Jurkat, Clone E6-1 (cell line): Measurements from ENCODE around the gene RNF220. TPM values are rescaled to one million over a fixed set of nuclear protein-coding genes. Genes with fewer than 3 reads are reported as not detected.

ENCODE experiments used
- DNase-seq: peaks from one replicate; pipeline ENCODE4 v3.0.0-alpha.2; 2011; ENCODE audit warnings: low read depth, low spot score
- H3K4me3 ChIP-seq: 2 replicates; pipeline ENCODE4 v1.5.1; 2011; ENCODE audit warnings: mild to moderate bottlenecking, low read length, control low read depth, moderate library complexity
- polyA plus RNA-seq: library from polyadenylated mRNA; unstranded; fragments of >200 nt; gene quantifications from one replicate; pipeline ENCODE4 v1.2.1, GENCODE V29; 2012; ENCODE audit warnings: missing spikeins; ENCODE audit not compliant: insufficient read length, insufficient read depth

Gene RNF220
- 112 TPM for polyA plus RNA-seq

- peak; percentile 9 for DNase-seq
- H3K4me3 ChIP-seq, result peak within 1 kb of the TSS; percentile 33
Observed at GRCh38 chr1:44405031-44405797, at the start of gene RNF220. RNF220 (plus strand) TSS chr1:44405255.

DNA sequence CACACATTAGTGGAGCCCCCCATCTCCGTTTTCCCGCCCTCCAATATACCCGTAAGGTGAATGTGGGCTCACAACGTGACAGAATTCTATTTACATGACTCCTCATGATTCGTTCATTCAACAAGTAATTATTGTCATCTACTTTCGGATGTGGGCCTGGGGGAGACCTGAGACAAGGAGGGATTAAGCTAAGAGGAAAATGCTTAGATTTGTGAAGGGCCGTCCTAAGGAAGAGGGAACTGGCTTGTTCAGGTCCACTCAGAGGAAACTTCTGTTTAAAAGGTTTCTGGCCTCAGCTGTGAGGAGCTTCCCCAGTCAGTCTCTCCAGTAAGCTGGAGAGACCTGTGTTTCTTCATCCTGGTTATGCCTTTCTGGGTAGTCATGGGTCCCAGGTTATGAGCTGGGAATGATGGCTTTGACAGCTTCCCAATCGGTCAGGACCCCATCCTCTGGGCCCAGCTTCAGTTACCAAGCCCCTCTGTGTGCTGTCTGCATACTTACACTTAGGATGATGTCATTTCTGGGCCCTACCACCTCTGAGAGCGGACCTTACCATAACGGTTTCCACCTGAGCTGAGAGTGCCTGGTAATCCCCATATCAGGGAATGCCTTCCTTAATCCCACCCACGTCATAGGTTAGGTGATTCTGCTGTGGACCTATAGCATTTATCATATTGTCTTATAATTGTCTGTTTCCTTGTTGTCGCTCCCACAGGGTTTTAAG lies 49.3 kb upstream of the RNF220 start:
- no peak for DNase-seq
- H3K4me3 ChIP-seq, result peak overlapping the region; percentile 77

- DNase-seq, result no peak
- H3K4me3 ChIP-seq, result no peak overlapping the region
Observed at GRCh38 chr1:44357710-44358109, 47.3 kb upstream of the RNF220 start.

DNA sequence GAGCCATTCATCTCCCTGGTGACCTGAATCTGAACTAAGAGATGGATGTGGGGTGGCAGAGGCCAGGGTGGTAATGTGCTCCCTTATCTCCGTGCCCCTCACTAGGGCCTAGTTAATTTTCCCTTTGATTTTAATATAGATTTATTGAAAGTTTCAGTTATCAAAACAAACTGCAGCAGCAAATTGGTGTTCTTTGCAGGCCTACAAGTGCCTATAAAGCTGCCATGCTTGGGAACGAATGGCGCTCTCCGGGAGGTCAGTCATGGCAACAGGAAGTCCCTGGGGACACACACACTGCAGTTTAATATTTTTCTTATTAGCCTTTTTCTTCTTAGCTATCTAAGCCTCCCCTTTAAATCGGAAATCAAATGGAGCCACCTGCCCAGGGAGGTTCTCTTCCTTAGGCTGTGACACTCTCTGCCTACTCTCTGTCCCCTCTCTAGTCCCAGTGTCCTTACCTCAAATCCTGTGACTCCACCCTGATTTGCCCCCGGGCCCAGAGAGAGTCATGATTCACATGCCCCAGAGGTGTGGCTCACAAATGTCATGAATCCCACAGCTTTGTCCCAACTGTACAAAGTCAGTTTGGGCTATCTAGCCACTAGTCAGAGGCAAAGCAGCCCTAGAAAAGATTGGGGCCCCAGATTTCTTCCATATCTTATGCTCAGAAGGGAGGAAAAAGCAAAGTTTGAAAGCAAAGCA lies 45.7 kb upstream of the RNF220 start:
- H3K4me3 ChIP-seq, result no peak overlapping the region
- DNase-seq, result no peak

GRCh38 chr1:44361478-44361877 lies 43.6 kb upstream of the RNF220 start:
- DNase-seq, result no peak
- H3K4me3 ChIP-seq, result no peak overlapping the region

GRCh38 chr1:44366371-44366975 lies 38.6 kb upstream of the RNF220 start:
- no peak for DNase-seq
- H3K4me3 ChIP-seq, result no peak overlapping the region

DNA sequence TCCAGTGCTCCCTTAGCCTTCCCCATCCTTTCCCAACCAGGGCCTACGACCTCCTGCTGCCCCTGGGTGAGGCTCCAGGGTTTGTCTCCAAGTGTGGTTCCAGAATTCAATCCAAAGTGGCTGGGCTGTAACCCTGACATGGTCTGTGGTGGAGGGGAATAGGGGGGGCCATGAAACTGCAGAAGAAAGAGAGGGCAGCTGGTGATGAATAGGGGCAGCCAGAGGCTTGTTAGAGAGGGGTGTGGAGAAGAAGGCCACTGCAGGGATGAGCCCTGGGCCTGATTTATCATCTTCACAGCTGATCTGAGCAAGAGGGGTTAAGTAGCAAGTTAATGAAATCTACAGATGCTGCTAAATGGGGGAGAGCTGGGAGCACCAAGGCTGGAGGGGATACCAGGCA lies 37.1 kb upstream of the RNF220 start:
- DNase-seq, result no peak
- H3K4me3 ChIP-seq, result no peak overlapping the region

- no peak overlapping the region for H3K4me3 ChIP-seq
- no peak for DNase-seq
Observed at GRCh38 chr1:44368471-44369151, 36.4 kb upstream of the RNF220 start.

GRCh38 chr1:44371206-44371605 lies 33.8 kb upstream of the RNF220 start:
- no peak for DNase-seq
- H3K4me3 ChIP-seq, result no peak overlapping the region

- H3K4me3 ChIP-seq, result no peak overlapping the region
- no peak for DNase-seq
Observed at GRCh38 chr1:44375547-44375946, 29.5 kb upstream of the RNF220 start.

DNA sequence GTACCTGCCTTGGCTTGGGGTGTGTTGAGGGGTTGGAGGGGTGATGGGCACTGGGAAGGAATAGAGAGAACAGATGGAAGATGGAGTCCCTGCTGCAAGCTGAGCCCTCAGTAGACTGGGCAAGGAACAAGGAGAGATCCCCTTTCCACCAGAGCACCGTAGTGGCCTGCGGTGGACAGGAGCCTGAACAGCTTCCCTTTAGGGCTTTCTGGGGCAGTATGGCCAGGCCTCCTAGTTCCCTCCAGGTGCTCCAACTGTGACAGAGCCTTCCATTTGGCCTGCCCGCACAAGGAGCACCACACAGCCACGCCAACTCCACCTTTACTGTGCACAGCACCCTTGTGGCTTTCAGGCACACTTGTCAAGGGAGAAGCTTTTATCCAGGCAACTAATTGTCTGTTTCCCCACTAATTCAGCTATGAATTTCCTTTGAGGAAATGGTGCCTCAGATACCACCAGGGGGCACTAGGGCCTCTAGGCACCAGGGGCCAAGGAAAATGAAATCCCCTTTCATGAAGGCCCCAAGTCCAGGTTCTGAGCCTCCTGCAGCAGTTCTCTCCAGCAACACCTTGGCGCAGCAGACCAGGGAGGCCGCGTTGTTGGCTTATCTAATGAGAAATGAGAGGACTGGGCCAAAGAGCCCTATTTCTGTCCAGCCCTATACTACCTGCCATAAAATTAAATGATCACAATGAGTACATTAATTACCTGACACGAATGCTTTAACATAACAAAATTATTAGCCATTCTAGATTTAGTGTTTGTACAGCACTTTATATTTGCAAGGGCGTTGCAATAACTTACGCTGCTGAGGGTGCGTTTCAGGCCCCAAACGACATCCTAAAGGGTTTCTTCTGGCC lies 26.9 kb upstream of the RNF220 start:
- peak; percentile 42 for DNase-seq
- no peak overlapping the region for H3K4me3 ChIP-seq

GRCh38 chr1:44380666-44381177 lies 24.3 kb upstream of the RNF220 start:
- DNase-seq, result no peak

DNA sequence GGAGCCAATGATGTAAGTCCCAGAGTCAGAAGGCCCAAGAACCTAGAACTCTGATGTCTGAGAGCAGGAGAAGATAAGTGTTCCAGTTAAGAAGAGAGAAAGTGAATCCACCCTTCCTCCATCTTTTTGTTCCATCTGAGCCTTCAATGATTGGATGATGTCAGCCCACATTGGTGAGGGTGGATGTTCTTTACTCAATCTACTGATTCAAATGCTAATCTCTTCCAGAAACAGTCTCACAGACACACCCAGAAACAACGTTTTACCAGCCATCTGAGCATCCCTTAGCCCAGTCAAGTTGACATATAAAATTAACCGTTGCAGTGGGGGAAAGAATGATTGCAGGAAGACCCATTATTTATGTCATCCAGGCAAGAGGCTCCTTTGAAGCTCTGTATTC lies 16.5 kb upstream of the RNF220 start:
- no peak overlapping the region for H3K4me3 ChIP-seq
- DNase-seq, result no peak

More at GRCh38 chr1:44380666-44381177, 24.3 kb upstream of the RNF220 start:
- H3K4me3 ChIP-seq, result no peak overlapping the region

DNA sequence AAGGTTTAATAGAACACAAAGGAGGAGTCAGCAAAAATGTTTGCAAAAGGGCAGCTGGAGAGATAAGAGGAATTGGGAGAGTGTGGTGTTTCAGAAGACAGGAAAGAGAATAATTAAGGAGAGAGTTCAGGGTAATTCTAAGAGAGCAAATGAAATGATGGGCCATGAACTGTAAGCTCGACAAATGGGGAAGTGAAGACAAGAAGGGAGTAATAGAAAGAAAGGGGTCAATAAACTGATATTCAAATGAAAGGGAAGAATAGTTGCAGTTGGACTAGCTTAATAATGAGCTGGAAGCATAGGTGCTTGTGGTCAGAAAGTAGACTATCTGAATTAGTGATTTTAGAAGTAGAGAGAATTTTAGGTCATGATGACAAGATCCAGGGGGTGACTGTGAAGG lies 15.6 kb upstream of the RNF220 start:
- DNase-seq, result no peak
- no peak overlapping the region for H3K4me3 ChIP-seq

GRCh38 chr1:44390277-44390676 lies 14.8 kb upstream of the RNF220 start:
- H3K4me3 ChIP-seq, result no peak overlapping the region
- DNase-seq, result no peak

- no peak for DNase-seq
- H3K4me3 ChIP-seq, result no peak overlapping the region
Observed at GRCh38 chr1:44401256-44402228, 3.5 kb upstream of the RNF220 start.
